Upper lobe of right lung (tissue), 1 donor: ENCODE results near the gene ZNF598. TPM values are rescaled to one million over a fixed set of nuclear protein-coding genes. Genes with fewer than 3 reads are reported as not detected.
"Not testable (repeated sequence)": the region's sequence is repeated elsewhere in the genome, so short reads cannot be mapped to it uniquely, and the experiment has no call there.

Experiments
- ATAC-seq: fragments of 200-7000 bp; cut with Tn5 transposase; one replicate; pipeline ENCODE4 v1.9.1; 2020; ENCODE audit warnings: mild to moderate bottlenecking, moderate library complexity
- DNase-seq: peaks from one replicate; pipeline ENCODE4 v3.0.0-alpha.2; 2020
- H3K27ac ChIP-seq: fragments of 200-600 bp; one replicate; pipeline ENCODE4 v1.8.0; 2022
- H3K27me3 ChIP-seq: fragments of 200-600 bp; one replicate; pipeline ENCODE4 v1.8.0; 2022; ENCODE audit warnings: mild to moderate bottlenecking
- H3K36me3 ChIP-seq: fragments of 200-600 bp; one replicate; pipeline ENCODE4 v1.8.0; 2022
- H3K4me1 ChIP-seq: fragments of 200-600 bp; one replicate; pipeline ENCODE4 v1.8.0; 2022
- H3K4me3 ChIP-seq: fragments of 200-600 bp; one replicate; pipeline ENCODE4 v1.8.0; 2022; ENCODE audit warnings: mild to moderate bottlenecking
- H3K9me3 ChIP-seq: fragments of 200-600 bp; one replicate; pipeline ENCODE4 v1.8.0; 2022
- intact Hi-C: fragments of 100-400 bp; cut with DNase I; formaldehyde crosslinking; loops from one replicate; pipeline ENCODE4 v1.11.0; 2022
- total RNA-seq: library from RNA; stranded (reverse); fragmentation: NEBNext Ultra II Directional; extraction: Animal tissue kit (Norgen Biotek cat#: 25700); gene quantifications from one replicate; pipeline ENCODE4 v1.2.1, GENCODE V29; 2021
- TF ChIP-seq, protein P1 (sequence below): fragments of 200-600 bp; IDR thresholded peaks from one replicate; pipeline ENCODE4 v1.8.0; 2022; ENCODE audit warnings: antibody characterized with exemption
- donor health status: DM: no; HTN: yes; CAD: no; lungs with severe emphysema.

The ZNF598 gene
- total RNA-seq, 1 donor from 2014 or later: 38.2 TPM

DNA sequence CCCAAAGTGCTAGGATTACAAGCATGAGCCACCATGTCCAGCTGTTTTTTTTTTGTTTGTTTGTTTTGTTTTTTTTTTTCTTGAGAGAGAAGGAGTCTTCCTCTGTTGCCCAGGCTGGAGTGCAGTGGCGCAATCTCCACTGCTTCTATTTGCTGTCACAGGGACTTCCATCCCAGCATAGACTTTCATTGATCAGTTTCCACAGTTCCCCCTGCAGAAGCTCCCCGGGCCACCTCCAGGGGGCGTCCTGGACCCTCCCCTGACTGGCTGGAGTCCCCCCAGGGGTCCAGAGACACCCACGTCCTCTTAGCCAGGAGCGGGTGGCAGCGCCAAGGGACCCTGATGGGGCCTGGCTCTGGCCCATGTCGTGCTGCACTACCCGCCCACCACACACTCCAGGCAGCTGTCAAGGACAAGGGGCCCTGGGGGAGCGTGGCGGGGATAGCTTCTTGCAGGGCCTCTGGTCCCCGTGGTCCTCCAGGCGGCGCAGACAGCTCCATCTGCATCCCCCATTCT is 6.8 kb upstream of the ZNF598 start:
- TF ChIP-seq, protein P1, sequence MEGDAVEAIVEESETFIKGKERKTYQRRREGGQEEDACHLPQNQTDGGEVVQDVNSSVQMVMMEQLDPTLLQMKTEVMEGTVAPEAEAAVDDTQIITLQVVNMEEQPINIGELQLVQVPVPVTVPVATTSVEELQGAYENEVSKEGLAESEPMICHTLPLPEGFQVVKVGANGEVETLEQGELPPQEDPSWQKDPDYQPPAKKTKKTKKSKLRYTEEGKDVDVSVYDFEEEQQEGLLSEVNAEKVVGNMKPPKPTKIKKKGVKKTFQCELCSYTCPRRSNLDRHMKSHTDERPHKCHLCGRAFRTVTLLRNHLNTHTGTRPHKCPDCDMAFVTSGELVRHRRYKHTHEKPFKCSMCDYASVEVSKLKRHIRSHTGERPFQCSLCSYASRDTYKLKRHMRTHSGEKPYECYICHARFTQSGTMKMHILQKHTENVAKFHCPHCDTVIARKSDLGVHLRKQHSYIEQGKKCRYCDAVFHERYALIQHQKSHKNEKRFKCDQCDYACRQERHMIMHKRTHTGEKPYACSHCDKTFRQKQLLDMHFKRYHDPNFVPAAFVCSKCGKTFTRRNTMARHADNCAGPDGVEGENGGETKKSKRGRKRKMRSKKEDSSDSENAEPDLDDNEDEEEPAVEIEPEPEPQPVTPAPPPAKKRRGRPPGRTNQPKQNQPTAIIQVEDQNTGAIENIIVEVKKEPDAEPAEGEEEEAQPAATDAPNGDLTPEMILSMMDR: peak; percentile 35
- intact Hi-C loops: no loop called here
- no peak for DNase-seq
- ATAC-seq: no peak
- H3K4me1 ChIP-seq: peaks cover 9% of the 10 kb centered on the region
- no peak overlapping the region for H3K4me3 ChIP-seq
- H3K27ac ChIP-seq: no peak overlapping the region
- no peaks in the 10 kb centered on the region for H3K36me3 ChIP-seq
- peaks cover 34% of the 10 kb centered on the region for H3K27me3 ChIP-seq
- no peaks in the 10 kb centered on the region for H3K9me3 ChIP-seq

DNA sequence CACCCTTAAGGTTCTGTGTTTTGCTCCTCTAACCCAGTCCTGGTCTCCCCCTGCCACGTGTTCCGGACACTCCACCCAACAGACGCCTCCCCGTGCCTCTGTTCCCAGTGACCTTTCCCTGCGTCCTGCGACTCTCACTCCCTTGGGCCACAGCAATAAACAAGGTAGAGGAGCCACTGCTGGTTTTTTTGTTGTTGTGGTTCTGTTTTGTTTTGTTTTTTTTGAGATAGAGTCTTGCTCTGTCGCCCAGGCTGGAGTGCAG is 6.3 kb upstream of the ZNF598 start:
- Histone ChIP-seq H3K9me3 (no peaks in the 10 kb centered on the region), H3K27ac (no peak overlapping the region), H3K27me3 (peaks cover 28% of the 10 kb centered on the region), H3K36me3 (no peaks in the 10 kb centered on the region), H3K4me1 (peaks cover 9% of the 10 kb centered on the region), H3K4me3 (no peak overlapping the region)
- ATAC-seq: peak; percentile 30
- TF ChIP-seq, protein P1: no peak
- intact Hi-C loops: no loop called here
- no peak for DNase-seq

GRCh38 chr16:2015117-2015946 is 5.7 kb upstream of the ZNF598 start:
- Histone ChIP-seq H3K9me3 (no peaks in the 10 kb centered on the region), H3K27me3 (peaks cover 22% of the 10 kb centered on the region), H3K36me3 (no peaks in the 10 kb centered on the region), H3K27ac (no peak overlapping the region), H3K4me1 (peaks cover 8% of the 10 kb centered on the region), H3K4me3 (no peak overlapping the region)
- intact Hi-C loops: no loop called here
- TF ChIP-seq, protein P1: no peak
- DNase-seq (no peak), ATAC-seq (peak; percentile 80)

DNA sequence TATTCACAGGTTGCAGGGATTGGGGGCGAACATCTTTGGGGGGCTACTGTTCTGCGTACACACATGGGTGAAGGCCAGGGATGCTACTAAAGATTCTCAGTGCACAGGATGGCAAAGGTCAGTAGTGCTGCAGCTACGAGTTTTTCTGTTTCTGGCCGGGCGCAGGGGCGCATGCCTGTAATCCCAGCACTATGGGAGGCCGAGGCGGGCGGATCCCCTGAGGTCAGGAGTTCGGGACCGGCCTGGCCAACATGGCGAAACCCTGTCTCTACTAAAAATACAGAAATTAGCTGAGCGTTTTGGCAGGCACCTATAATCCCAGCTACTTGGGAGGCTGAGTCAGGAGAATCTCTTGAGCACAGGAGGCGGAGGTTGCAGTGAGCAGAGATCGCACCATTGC is 3.9 kb upstream of the ZNF598 start:
- Histone ChIP-seq H3K9me3 (no peaks in the 10 kb centered on the region), H3K27ac (no peak overlapping the region), H3K27me3 (peaks cover 4% of the 10 kb centered on the region), H3K4me3 (no peak overlapping the region), H3K36me3 (no peaks in the 10 kb centered on the region), H3K4me1 (peaks cover 11% of the 10 kb centered on the region)
- TF ChIP-seq, protein P1: no peak
- no peak for DNase-seq
- intact Hi-C loops: no loop called here
- no peak for ATAC-seq

DNA sequence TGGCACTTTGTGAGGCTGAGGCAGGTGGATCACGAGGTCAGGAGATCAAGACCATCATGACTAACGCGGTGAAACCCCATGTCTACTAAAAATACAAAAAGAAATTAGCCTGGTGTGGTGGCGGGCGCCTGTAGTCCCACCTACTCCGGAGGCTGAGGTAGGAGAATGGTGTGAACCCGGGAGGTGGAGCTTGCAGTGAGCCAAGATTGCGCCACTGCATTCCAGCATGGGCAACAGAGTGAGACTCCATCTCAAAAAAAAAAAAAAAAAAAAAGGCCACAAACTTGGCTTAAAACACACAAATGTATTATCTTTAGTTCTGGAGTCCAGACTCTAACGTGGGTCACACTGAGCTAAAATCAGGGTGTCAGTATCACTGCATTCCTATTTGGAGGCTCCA is 2.1 kb upstream of the ZNF598 start:
- DNase-seq, intact Hi-C loops, H3K27ac ChIP-seq, H3K4me3 ChIP-seq, ATAC-seq, H3K27me3 ChIP-seq, H3K36me3 ChIP-seq, H3K9me3 ChIP-seq: not testable (repeated sequence)
- peaks cover 29% of the 10 kb centered on the region for H3K4me1 ChIP-seq

DNA sequence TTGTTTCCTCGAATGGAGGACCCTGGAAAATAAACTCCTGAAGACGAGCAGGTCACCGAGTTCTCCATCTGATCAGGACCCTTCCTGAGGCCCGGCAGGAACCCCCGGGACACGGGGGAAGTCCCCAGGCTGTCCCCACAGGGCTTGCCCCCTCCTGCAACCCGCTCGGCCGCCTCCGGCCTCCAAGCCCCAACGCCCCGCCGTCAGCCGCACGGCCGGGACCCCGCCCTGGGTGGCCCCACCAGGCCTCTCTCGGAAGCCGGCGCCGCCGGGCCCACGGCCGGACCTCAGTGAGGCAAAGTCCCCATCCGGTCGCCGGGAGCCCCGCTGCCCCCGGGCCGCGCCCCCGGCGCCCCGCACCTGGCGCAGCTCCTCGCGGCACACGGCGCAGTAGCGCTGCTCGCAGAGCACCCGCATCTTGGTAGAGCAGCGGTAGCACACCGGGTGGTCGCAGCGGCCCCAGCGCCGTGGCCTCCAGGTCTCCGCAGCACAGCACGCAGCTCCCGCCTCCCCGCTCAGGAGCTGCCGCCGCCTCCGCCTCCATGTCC is 383 bp downstream of the ZNF598 start:
- TF ChIP-seq, protein P1: no peak
- Histone ChIP-seq H3K27ac (peak overlapping the region; percentile 95), H3K4me1 (peaks cover 50% of the 10 kb centered on the region), H3K27me3 (no peaks in the 10 kb centered on the region), H3K4me3 (peak overlapping the region; percentile 84), H3K36me3 (no peaks in the 10 kb centered on the region), H3K9me3 (no peaks in the 10 kb centered on the region)
- ATAC-seq (peak; percentile 0), DNase-seq (no peak)
- intact Hi-C loops: no loop called here
